KMS-11 (cell line): ENCODE results near the gene MAGI2.

ENCODE experiments used
- H2AFZ ChIP-seq: fragments of 200-600 bp; sonication (generic); 2 replicates; pipeline ENCODE4 v1.6.1; 2016; ENCODE audit warnings: antibody characterized with exemption, mixed run types, low read depth
- H3K27ac ChIP-seq: fragments of 200-600 bp; sonication (generic); 2 replicates; pipeline ENCODE4 v1.6.1; 2016; ENCODE audit warnings: mild to moderate bottlenecking, mixed run types
- H3K27me3 ChIP-seq: fragments of 200-600 bp; sonication (generic); 2 replicates; pipeline ENCODE4 v1.6.1; 2017; ENCODE audit warnings: mild to moderate bottlenecking, low read depth, mixed run types, moderate library complexity; ENCODE audit not compliant: insufficient read depth
- H3K36me3 ChIP-seq: fragments of 200-600 bp; sonication (generic); 2 replicates; pipeline ENCODE4 v1.6.1; 2017; ENCODE audit warnings: mild to moderate bottlenecking, mixed run types; ENCODE audit not compliant: insufficient read depth
- H3K4me1 ChIP-seq: fragments of 200-600 bp; sonication (generic); 2 replicates; pipeline ENCODE4 v1.6.1; 2016; ENCODE audit warnings: mild to moderate bottlenecking, low read depth, mixed run types; ENCODE audit not compliant: poor library complexity, severe bottlenecking
- H3K4me2 ChIP-seq: fragments of 200-600 bp; sonication (generic); 2 replicates; pipeline ENCODE4 v1.7.0; 2016; ENCODE audit warnings: mild to moderate bottlenecking, mixed run types
- H3K4me3 ChIP-seq: fragments of 200-600 bp; sonication (generic); IDR thresholded peaks from 2 replicates; pipeline ENCODE4 v1.6.1; 2017; ENCODE audit warnings: low read depth, low read length, mixed read lengths; ENCODE audit not compliant: insufficient read depth
- H3K79me2 ChIP-seq: fragments of 200-600 bp; sonication (generic); 2 replicates; pipeline ENCODE4 v1.6.1; 2016; ENCODE audit warnings: low read depth, mixed run types; ENCODE audit not compliant: insufficient read depth
- H3K9ac ChIP-seq: fragments of 200-600 bp; sonication (generic); 2 replicates; pipeline ENCODE4 v1.6.1; 2016; ENCODE audit warnings: mild to moderate bottlenecking, mixed run types
- H4K20me1 ChIP-seq: fragments of 200-600 bp; sonication (generic); 2 replicates; pipeline ENCODE4 v1.6.1; 2016; ENCODE audit warnings: mild to moderate bottlenecking, mixed run types; ENCODE audit not compliant: insufficient read depth
- TF ChIP-seq, protein P1 (sequence below): fragments of 200-600 bp; sonication (generic); conservative IDR thresholded peaks from 2 replicates; pipeline ENCODE4 v1.6.1; 2017; ENCODE audit warnings: low read depth, mild to moderate bottlenecking, antibody characterized with exemption, low read length, moderate library complexity, mixed read lengths

The MAGI2 gene

GRCh38 chr7:78198756-78199155 is 1254.7 kb downstream of the MAGI2 start:
- H2AFZ ChIP-seq: no peak overlapping the region
- no peaks in the 10 kb centered on the region for H3K36me3 ChIP-seq
- TF ChIP-seq, protein P1, sequence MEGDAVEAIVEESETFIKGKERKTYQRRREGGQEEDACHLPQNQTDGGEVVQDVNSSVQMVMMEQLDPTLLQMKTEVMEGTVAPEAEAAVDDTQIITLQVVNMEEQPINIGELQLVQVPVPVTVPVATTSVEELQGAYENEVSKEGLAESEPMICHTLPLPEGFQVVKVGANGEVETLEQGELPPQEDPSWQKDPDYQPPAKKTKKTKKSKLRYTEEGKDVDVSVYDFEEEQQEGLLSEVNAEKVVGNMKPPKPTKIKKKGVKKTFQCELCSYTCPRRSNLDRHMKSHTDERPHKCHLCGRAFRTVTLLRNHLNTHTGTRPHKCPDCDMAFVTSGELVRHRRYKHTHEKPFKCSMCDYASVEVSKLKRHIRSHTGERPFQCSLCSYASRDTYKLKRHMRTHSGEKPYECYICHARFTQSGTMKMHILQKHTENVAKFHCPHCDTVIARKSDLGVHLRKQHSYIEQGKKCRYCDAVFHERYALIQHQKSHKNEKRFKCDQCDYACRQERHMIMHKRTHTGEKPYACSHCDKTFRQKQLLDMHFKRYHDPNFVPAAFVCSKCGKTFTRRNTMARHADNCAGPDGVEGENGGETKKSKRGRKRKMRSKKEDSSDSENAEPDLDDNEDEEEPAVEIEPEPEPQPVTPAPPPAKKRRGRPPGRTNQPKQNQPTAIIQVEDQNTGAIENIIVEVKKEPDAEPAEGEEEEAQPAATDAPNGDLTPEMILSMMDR: no peak
- no peaks in the 10 kb centered on the region for H3K4me1 ChIP-seq
- H3K4me2 ChIP-seq: no peak overlapping the region
- no peak overlapping the region for H3K9ac ChIP-seq
- H3K27me3 ChIP-seq: no peaks in the 10 kb centered on the region
- no peaks in the 10 kb centered on the region for H3K79me2 ChIP-seq
- H3K4me3 ChIP-seq: no peak overlapping the region
- H3K27ac ChIP-seq: no peak overlapping the region
- H4K20me1 ChIP-seq: no peaks in the 10 kb centered on the region

GRCh38 chr7:78197447-78197846 is 1256.0 kb downstream of the MAGI2 start:
- H3K4me1 ChIP-seq: no peaks in the 10 kb centered on the region
- H4K20me1 ChIP-seq: no peaks in the 10 kb centered on the region
- H3K4me2 ChIP-seq: no peak overlapping the region
- H3K79me2 ChIP-seq: no peaks in the 10 kb centered on the region
- H2AFZ ChIP-seq: no peak overlapping the region
- no peak overlapping the region for H3K9ac ChIP-seq
- H3K27me3 ChIP-seq: no peaks in the 10 kb centered on the region
- H3K27ac ChIP-seq: no peak overlapping the region
- TF ChIP-seq, protein P1: no peak
- H3K36me3 ChIP-seq: no peaks in the 10 kb centered on the region
- H3K4me3 ChIP-seq: no peak overlapping the region

- H3K27ac ChIP-seq: no peak overlapping the region
- no peaks in the 10 kb centered on the region for H4K20me1 ChIP-seq
- H3K4me2 ChIP-seq: no peak overlapping the region
- H3K4me1 ChIP-seq: no peaks in the 10 kb centered on the region
- no peak overlapping the region for H3K4me3 ChIP-seq
- H3K9ac ChIP-seq: no peak overlapping the region
- H3K36me3 ChIP-seq: no peaks in the 10 kb centered on the region
- no peaks in the 10 kb centered on the region for H3K27me3 ChIP-seq
- TF ChIP-seq, protein P1: no peak
- H3K79me2 ChIP-seq: no peaks in the 10 kb centered on the region
- no peak overlapping the region for H2AFZ ChIP-seq
These were observed 1258.2 kb downstream of the MAGI2 start for GRCh38 chr7:78195281-78195680.

DNA sequence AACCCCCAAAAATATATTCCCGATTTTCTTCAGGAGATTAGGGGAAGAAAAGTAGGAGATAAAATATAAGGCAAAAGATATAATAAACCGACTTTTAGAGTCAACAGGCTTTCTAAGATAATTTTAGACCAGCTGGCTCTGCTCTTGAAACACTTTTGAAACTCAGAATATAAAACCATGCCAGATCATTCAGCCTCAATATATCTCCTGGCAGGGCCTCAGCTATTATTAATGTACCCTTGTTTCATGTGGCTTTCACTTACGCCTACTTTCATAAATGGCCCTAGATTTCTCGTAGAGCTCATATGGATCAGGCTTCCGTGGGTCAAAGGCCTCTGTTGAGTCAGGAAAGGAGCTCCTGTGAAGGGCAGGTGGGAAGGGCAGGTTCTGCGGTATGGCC is 1258.9 kb downstream of the MAGI2 start:
- Histone ChIP-seq H3K27me3 (no peaks in the 10 kb centered on the region), H3K4me3 (no peak overlapping the region), H3K79me2 (no peaks in the 10 kb centered on the region), H2AFZ (no peak overlapping the region), H3K4me2 (no peak overlapping the region), H3K36me3 (no peaks in the 10 kb centered on the region), H4K20me1 (no peaks in the 10 kb centered on the region), H3K27ac (no peak overlapping the region), H3K9ac (no peak overlapping the region), H3K4me1 (no peaks in the 10 kb centered on the region)
- TF ChIP-seq, protein P1: no peak
